Retinal pigment epithelial cell (primary cell): Measurements from ENCODE around the gene IGSF9.

Source experiments
- DNase-seq: peaks from one replicate; pipeline ENCODE4 v3.0.0-alpha.2; 2010; ENCODE audit warnings: low read depth
- H3K4me3 ChIP-seq: 2 replicates; pipeline ENCODE4 v1.5.1; 2011; ENCODE audit warnings: mild to moderate bottlenecking, low read length, control low read depth, moderate library complexity
- TF ChIP-seq, protein P1 (sequence below): conservative IDR thresholded peaks from 2 replicates; pipeline ENCODE4 v1.5.1; 2011; ENCODE audit warnings: low read depth, low read length, control low read depth, inconsistent platforms

IGSF9 gene

GRCh38 chr1:159981351-159982055 lies 36.1 kb upstream of the IGSF9 start:
- TF ChIP-seq, protein P1, sequence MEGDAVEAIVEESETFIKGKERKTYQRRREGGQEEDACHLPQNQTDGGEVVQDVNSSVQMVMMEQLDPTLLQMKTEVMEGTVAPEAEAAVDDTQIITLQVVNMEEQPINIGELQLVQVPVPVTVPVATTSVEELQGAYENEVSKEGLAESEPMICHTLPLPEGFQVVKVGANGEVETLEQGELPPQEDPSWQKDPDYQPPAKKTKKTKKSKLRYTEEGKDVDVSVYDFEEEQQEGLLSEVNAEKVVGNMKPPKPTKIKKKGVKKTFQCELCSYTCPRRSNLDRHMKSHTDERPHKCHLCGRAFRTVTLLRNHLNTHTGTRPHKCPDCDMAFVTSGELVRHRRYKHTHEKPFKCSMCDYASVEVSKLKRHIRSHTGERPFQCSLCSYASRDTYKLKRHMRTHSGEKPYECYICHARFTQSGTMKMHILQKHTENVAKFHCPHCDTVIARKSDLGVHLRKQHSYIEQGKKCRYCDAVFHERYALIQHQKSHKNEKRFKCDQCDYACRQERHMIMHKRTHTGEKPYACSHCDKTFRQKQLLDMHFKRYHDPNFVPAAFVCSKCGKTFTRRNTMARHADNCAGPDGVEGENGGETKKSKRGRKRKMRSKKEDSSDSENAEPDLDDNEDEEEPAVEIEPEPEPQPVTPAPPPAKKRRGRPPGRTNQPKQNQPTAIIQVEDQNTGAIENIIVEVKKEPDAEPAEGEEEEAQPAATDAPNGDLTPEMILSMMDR: no peak
- no peak for DNase-seq

GRCh38 chr1:159980786-159981185 lies 35.4 kb upstream of the IGSF9 start:
- no peak overlapping the region for H3K4me3 ChIP-seq
- no peak for DNase-seq
- TF ChIP-seq, protein P1: no peak

More at GRCh38 chr1:159981351-159982055, 36.1 kb upstream of the IGSF9 start:
- H3K4me3 ChIP-seq: no peak overlapping the region

- TF ChIP-seq, protein P1: no peak
- DNase-seq: no peak
- no peak overlapping the region for H3K4me3 ChIP-seq
Observed at GRCh38 chr1:159980076-159980475, 34.7 kb upstream of the IGSF9 start.

GRCh38 chr1:159979257-159979656 lies 33.8 kb upstream of the IGSF9 start:
- TF ChIP-seq, protein P1: no peak
- no peak overlapping the region for H3K4me3 ChIP-seq
- DNase-seq: no peak

- H3K4me3 ChIP-seq: no peak overlapping the region
- TF ChIP-seq, protein P1: no peak
- DNase-seq: no peak
Observed at GRCh38 chr1:159978107-159978398, 32.6 kb upstream of the IGSF9 start.

DNA sequence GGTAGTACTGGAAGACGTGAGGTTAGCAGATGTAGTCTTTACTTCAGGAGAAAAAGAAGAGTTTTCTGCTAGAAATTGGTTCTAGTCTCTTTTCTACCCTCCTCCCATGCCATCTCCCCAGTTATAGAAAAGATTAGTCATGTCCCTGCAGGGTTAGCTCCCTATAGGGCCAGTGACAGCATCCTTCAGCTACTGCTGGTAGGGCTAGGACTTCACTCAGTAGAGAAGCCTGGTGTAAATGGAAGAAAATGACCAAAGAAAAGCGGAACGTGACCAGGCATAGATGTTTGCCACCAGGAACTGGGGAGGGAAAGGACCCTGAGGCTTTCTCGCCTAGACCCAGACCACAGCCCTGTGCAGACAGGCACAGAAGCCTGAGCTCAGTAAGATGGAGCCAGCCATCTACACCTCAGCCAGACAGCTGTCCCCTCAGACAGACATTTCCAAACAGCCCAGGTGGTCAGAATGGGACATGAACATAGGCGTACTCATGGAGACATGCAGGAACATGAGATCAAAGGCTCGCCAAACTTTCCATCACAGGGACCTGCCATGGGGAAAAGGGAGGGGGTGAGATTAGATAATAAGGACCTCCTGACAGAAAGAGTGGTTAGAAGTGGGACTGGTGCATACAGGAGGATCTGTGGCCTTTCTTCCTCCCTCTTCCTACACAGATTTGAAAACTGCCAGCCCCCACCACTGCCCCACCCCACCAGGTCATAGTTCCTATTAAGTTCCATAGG lies 32.1 kb upstream of the IGSF9 start:
- no peak for DNase-seq
- no peak overlapping the region for H3K4me3 ChIP-seq
- TF ChIP-seq, protein P1: no peak
